ENCODE results near the gene FTCD.
"Not testable (repeated sequence)": the region's sequence is repeated elsewhere in the genome, so short reads cannot be mapped to it uniquely, and the experiment has no call there.

FTCD gene

DNA sequence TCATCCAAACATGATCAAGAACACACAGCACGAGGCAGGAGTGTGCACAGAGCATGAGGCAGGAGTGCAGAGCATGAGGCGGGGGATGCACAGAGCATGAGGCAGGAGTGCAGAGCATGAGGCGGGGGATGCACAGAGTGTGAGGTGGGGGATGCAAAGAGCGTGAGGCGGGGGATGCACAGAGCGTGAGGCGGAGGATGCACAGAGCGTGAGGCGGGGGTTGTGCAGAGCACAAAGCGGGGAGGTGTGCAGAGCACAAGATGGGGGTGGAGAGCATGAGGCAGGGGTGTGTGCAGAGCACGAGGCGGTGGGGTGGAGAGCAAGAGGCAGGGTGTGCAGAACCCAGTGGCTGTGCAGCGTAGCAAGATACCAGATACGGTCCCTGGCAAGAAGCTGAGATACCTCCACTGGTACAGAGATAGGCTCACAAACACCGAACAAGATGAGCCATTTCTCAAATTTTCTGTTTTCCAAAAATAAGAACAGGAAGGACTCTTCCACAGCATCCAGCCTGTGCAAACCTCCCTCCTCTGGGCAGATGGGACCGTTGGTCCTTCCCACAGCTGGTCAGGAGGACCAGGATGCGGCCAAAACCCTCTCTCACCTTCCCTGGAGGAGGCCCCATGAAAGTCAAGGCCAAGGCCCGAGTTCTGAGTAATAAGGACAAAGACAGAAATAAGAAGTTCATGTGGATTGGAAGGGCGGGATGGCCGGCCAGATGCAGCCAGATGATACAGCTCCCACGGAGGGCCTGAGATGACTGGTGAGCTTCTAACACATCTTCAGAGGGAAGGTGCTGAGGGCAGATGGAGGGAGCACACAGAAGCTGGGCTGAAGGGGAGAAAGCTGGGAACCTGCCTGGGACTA is 16.9 kb upstream of the FTCD start:
- DNase-seq (ENCODE audit: low read depth) = no peak

DNA sequence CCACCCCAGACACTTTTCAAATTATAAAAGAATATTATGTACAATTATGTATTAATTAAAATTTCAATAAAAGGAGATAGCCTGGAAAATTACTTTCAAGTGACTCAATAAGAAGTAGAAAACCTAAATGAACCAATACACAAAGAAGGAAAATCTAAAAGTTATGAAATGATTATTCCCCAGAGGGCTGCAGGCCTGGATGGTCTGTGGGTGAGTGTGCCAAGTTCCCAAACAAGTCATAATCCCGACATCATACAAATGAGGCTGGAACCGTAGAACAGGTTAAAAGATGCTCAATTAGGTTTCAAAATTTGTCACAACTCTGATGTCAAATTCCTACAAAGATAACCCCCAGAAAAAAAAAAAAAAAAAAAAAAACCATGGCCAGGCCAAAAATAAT is 16.2 kb upstream of the FTCD start:
- no peak for DNase-seq (ENCODE audit: low read depth)

DNA sequence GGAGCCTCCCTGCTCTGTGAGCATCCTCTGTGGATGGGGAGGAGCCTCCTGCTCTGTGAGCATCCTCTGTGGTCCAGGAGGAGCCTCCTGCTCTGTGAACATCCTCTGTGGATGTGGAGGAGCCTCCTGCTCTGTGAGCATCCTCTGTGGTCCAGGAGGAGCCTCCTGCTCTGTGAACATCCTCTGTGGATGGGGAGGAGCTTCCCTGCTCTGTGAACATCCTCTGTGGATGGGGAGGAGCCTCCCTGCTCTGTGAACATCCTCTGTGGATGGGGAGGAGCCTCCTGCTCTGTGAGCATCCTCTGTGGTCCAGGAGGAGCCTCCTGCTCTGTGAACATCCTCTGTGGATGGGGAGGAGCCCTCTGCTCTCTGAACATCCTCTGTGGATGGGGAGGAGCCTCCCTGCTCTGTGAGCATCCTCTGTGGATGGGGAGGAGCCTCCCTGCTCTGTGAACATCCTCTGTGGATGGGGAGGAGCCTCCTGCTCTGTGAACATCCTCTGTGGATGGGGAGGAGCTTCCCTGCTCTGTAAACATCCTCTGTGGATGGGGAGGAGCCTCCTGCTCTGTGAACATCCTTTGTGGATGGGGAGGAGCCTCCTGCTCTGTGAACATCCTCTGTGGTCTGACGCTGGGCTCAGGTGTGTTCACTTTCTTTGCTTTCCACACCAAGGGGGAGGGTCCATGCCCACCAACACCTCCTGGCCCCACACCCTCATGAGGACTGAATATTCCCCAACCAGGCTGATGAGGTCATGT is 15.2 kb upstream of the FTCD start:
- DNase-seq (ENCODE audit: low read depth) = not testable (repeated sequence)

DNA sequence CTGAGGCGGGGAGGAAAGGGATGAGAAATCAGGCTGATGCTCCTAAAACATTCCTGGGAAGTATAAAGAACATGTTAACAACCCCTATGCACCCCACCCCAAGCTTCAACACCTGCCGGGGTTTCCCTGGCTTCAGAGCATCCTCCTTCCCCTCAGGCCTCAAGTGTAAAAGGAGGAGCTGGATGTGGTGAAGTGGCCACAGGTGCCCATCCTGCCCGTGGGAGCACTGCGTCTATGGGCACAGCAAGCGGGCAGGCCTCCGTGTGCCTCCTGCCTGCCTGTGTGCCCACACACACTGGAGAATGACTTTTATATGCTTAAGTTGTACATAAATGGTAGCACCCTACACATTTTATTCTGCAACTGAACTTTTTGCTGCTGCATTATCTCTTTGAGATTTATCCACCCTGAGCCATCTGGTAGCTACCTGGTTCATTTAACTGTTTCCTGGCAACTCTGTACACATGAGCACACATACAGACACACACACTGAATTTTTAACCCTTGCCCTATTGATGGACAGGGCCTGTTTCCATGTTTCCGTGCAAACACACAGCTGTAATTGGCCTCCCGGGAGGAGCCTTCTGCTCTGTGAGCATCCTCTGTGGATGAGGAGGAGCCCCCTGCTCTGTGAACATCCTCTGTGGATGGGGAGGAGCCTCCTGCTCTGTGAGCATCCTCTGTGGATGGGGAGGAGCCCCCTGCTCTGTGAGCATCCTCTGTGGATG is 13.4 kb upstream of the FTCD start:
- no peak for DNase-seq (ENCODE audit: low read depth)

DNA sequence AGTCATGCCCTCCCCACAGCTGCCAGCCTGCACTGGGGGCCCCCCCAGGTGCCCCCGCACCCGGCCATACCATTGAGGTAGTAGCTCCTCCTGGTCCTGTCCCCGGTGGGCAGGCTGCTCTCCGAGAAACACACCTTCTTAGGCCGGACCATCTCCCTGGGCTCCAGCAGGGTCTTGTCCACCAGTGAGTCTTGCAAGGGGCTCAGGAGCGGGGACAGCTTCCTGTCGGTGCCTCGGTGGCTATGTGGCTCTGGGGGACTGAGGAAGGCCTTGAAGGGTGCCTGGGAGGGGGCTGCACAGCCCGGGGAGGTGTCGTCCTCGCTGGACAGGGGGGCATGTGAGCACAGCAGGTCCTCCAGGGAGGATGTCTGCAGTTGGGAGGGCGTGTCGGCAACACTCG is 12.9 kb upstream of the FTCD start:
- no peak for DNase-seq (ENCODE audit: low read depth)

DNA sequence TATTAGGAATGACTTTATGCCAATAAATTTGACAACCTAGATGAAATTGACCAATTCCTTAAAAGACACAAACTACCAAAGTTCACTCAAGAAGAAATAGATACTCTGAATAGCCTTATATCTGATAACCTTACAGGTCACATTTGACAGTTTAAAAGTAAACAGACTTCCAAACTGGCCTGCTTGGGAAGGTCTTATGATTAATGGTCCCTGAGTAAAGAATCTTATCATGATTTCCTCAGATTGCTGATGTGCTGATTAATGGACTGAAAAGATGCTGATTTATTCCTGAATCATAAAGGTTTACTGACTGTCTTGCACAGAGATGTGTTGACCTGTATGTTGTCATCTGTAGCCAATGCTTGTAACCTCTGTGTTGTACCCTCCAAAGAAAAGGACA is 9.7 kb upstream of the FTCD start:
- no peak for DNase-seq (ENCODE audit: low read depth)

DNA sequence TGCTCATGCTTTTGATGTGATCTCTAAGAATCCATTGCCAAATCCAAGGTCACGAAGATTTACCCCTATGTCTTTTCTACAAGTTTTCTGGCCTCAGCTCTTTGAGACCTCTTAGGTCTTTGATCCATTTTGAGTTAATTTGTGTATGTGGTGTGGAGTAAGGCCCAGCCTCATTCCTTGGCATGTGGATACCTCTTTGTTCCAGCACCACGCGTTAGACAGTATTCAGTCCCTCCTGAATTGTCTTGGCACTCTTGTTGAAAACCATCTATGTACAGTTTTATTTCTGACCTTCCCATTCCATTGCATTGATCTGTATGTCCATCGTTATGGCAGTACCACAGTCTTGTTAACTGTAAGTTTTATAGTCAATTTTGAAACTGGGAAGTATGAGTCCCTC is 8.0 kb upstream of the FTCD start:
- no peak for DNase-seq (ENCODE audit: low read depth)

DNA sequence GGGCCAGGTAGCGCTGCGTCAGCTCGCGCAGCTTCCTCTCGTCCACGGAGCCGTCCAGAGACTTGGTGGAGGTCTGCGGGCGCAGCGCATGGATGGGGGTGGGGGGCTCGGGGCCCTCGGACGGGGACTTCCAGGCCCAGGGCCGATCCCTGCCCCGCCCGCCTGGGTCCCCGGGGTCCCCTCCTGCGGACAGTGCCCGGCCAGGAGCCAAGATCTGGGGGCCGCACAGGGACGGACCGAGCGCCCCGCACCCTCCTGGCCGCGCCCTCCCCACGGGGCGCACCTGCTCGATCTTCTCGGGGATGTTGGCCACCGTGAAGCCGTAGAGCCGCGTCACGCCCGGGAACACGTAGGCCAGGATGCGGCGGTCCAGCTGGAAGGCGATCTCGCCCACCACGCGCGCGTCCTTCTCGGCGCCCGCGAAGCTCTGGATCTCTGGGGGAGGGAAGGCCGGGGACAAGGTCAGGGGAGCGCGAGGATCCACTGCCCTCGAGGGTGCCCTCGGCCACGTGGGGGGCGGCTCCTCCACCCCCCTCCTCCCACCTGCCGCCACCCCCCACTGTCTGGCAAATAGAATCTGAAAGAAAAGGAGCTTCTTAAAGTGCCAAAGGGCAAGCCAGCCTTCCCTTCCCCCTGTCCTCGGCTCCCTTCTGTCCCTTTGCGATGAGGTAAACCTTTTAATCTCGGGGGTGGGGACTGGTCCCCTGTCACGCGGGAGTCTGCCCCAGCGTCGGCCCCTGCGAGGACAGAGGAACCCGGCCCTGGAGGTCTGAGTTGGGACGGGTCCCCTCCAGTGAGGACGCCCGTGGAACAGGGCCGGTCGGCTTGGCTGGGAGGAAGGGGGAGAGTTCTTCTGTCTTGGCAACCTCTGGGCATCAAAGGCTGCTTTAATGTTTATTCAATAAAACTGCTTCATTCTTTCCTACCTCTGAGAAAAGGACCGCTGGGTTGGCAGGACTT is 6.5 kb upstream of the FTCD start:
- no peak for DNase-seq (ENCODE audit: low read depth)

DNA sequence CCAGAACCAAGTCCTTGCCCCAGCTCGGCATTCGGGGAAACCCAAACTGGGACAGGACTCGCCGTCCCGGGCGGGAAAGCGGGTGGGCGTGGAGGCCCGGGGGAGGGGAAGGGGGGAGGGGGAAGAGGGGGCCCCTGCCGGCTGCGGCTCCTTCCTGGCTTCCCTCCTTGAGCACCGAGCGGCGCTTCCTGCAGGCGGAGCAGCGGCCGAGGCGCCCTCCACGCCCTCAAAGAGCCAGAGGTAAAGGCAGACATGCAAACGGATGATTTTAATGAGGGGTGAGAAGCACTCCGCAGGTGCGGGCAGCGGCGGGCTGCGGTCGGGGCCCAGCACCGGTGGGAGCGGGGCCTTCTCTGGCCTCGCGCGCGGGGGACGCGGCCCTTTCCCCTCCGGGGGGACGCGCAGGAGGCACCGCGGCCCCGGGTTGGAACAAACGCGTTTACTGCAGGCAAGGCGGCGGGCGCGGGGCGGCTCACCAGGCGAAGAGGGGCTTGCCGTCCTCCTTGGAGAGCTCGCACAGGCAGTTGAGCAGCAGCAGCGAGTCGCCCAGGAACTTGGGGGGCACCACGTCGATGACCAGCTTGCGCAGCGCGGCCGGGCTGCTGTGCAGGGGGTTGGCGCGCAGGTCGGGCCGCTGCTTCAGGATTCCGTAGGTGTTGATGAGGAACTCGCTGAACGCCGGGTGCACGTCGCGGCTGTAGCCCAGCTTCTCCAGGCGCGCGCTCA is 5.7 kb upstream of the FTCD start:
- DNase-seq (ENCODE audit: low read depth) = no peak

DNA sequence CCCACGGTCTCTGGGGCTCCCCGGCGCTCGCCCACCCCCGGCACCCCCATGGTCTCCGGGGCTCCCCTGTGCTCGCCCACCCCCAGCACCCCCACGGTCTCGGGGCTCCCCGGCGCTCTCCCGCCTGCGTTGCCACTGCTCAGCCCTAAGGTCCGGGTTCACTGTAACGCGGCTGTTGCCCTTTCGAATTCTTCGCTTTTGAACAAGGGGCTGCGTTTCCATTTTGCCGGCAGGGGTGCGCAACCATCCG is 5.2 kb upstream of the FTCD start:
- no peak for DNase-seq (ENCODE audit: low read depth)

DNA sequence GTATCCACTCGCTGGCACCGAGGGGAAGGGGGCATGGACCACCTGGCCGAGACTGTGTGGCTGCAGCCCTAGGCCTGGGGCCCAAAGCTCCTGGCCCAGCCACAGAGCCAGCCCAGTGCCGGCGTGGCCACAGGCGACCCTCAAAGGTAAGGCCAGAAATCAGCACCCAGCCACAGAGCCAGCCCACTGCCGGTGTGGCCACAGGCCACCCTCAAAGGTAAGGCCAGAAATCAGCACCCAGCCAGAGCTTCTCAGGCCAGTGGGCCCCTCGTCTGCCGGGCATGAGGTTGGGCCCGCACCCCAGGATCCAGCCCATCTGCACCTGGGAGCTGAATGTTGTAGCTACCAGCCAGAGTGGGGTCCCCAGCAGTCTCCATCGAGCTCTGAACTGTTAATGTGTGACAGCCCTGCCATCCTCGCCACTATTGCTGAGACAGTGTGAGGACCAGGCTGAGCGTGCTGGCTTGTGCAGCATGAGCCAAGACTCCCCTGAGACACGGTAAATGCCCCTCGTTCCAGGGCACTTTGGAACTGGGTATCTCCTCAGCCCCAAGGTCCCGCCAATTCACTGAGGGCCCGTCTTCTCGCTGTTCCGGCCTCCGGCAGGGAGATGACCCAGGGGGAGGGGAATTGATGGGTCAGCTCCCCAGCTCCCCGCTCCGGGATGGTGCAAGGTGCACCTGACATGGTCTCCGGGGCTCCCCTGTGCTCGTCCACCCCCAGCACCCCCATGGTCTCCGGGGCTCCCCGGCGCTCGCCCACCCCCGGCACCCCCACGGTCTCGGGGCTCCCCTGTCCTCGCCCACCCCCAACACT is 4.7 kb upstream of the FTCD start:
- no peak for DNase-seq (ENCODE audit: low read depth)

DNA sequence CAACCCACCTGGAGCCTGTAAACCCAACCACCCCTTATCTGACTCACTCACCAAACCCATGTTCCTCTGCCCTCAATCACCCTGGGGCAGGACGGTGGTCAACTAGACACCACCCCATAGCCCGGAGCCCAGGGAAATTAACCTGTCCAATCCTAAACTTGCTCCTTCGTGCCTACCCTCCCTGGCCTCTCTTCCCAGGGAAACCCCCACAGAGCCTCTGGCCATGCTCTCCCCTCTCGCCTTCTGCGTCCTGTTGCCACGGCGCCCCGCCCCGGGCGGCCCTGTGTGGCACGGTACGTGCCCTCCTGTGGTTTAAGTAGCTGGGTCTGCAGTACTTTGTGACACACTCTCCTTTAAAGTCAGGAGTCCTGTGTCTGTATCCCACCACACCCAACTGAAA is 4.0 kb upstream of the FTCD start:
- no peak for DNase-seq (ENCODE audit: low read depth)

DNA sequence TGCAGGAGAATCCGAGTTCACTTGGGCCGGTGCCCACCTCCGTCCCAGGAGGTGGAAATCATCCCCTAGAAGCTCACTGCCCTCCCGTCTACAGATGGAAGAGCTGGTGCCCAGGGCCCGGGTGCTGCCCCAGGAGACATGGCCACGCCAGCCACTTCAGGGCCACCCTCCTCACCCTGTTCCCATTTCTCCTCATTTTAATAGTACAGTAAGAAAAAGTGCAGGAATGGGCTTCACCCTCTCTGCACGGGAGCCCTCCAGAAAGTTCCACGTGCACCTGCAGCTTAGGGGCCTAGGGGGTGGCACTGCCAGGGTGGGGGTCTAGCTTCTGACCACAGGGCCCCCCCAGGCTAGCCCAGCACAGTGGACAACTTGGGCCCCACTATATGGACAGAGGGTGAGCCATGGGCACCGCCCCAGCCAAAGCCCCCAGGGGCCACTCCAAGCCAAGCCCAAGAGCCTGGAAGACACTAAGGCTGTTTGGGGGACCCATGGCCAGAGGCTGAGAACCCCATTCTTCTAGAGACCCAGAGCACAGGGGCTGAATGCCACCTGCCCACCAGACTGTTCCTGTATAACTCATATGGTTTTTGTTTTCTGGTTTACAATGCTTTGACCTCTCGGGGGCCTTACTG is 3.4 kb upstream of the FTCD start:
- DNase-seq (ENCODE audit: low read depth) = no peak

DNA sequence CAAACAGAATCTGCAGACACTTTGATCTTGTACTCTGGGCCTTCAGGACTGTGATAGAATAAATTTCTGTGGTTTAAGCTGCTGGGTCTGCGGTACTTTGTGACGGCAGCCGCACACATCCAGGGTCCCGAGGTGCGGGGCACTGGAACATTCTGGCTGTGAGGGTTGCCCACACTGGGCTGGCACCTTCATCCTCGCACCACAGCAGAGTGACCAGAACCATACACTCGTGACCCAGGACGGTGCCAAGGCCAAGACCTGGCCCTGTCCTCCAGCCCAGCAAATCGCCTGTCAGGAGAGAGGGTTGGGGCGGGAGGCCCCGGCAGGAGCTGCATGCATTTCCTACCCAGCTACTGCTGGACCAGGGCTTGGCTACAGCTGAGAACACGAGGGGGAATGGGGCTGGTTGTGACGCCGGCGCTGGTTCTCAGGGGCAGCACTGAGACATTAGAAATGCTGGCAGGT is 2.6 kb upstream of the FTCD start:
- no peak for DNase-seq (ENCODE audit: low read depth)

DNA sequence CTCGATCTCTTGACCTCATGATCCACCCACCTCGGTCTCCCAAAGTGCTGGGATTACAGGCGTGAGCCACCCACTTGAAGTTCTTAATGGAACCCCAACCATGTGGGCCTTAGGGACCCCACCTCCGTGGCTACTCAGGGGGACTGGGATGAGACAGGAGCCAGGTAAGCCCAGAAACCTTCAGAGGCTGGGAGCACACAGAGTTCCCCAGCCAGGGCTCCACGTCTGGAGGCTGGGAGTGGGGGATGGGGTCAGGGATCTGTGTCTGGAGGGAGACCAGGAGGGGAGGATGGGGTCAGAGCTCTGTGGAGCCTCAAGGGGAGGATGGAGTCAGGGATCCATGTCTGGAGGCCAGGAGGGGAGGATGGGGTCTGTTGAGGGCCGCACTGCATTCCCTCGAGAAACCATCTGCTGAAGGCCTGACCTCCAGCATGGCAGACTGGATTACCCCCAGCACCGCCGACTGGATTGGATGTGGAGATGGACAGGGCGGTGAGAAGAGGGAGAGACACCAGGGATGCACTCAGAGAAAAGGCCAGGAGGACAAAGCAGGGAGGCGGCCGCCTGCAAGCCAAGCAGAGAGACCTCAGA is 2.1 kb upstream of the FTCD start:
- DNase-seq (ENCODE audit: low read depth) = no peak

DNA sequence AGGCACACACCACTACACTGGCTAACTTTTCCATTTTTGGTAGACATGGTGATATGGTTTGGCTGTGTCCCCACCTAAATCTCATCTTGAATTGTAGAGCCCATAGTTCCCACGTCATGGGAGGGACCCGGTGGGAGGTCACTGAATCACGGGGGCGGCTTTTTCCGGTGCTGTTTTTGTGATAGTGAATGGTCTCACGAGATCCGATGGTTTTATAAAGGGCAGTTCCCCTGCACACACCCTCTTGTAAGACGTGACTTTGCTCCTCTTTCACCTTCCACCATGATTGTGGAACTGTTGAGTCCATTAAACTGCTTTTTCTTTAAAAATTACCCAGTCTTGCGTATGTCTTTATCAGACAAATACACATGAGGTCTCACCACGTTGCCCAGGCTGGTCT is 1.3 kb upstream of the FTCD start:
- DNase-seq (ENCODE audit: low read depth) = no peak

DNA sequence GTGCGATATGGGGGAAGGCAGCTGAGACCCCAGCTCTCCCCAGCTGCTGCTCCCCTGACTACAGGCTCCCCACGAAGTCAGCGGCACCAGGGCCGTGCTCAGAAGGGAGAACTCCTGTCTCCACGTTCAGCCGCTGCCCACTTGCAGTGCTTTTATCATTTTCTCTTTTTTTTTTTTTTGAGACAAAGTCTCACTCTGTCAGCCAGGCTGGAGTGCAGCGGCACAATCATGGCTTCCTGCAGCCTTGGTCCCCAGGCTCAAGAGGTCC is 933 bp upstream of the FTCD start:
- no peak for DNase-seq (ENCODE audit: low read depth)

DNA sequence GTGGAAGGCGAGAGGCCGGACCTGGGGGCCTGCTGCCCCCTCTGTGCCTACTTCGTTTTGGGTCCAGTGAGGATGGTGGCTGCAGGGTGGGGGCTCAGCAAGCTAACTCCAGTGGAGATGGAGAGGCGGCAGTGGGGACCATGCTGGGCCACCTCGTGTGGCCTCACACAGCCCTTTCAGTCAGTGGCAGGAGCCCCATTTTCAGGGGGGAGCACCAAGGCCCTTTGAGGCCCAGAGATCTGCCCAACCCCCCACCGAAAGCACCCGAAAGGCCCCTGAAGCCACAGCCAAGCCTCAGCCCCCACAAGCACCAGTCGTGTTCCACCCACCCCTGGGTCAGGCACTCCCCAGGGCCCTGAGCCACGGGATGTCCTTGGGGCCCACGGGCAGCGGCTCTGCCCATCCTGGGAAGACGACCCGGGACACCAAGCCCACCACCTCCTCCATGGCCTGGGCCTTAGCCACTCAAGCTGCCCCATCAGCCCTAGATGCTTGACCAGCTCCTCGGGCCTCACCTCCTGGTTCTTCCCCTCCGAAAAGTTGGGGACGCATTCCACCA is 345 bp downstream of the FTCD start:
- DNase-seq (ENCODE audit: low read depth) = no peak

DNA sequence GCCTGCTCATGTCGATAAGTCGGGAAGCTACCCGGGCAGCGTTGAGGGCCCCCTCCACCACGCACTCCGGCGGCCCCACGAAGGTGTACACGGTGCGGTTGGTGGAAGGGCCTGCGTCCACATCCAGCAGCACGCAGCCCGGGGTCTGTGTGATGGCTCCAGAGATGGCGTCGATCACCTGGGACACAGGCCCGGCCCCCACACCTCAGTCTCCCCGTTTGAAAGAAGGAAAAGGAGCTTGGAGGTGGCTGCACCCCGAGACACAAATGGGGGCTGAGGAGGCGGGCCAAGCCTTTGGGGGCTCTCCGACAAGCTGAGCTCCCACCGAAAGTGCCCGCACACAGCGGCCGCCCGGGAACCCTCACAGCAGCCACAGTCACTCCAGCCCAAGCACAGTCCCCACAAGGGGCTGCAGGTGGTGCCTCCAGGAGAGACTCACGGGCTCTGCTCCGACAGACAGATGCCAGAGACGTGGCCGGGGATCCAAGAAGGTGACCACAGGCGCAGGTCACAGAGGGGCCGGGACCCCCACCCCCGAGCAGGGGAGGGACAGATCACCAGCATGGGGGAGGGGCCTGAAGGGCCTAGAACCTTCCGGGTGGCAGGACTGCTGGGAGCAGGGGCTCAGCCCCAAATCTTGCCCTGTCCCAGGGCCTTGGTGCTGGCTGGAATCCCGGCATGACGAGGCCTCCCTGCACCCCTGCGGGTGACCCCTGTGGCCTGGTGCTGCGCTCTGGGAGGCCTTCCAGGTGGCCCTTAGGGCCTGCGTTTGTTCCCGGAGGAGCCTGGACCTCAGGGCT is 1.0 kb downstream of the FTCD start:
- DNase-seq (ENCODE audit: low read depth) = no peak

Data from fibroblast of the conjunctiva (primary cell).